HCT116 (cell line): ENCODE results near the gene LELP1.

Experiments used
- CBX3 ChIP-seq: IDR thresholded peaks from 2 replicates; pipeline ENCODE4 v1.6.1; 2012; ENCODE audit warnings: low read depth
- EGR1 ChIP-seq: IDR thresholded peaks from 2 replicates; pipeline ENCODE4 v1.6.1; 2012; ENCODE audit warnings: low read depth
- ELF1 ChIP-seq: IDR thresholded peaks from 2 replicates; pipeline ENCODE4 v1.6.1; 2012; ENCODE audit warnings: low read depth, borderline replicate concordance
- EZH2 ChIP-seq: fragments of 200-600 bp; sonication (generic); IDR thresholded peaks from 2 replicates; pipeline ENCODE4 v1.6.1; 2017; ENCODE audit warnings: antibody characterized with exemption, mixed run types
- EZH2phosphoT487 ChIP-seq: fragments of 200-600 bp; IDR thresholded peaks from 2 replicates; pipeline ENCODE4 v1.6.1; 2018; ENCODE audit warnings: antibody characterized with exemption, borderline replicate concordance
- POLR2A ChIP-seq: IDR thresholded peaks from 2 replicates; pipeline ENCODE4 v1.7.0; 2011; ENCODE audit warnings: borderline replicate concordance; ENCODE audit not compliant: insufficient read depth, insufficient read length; ENCODE audit errors: extremely low read depth
- RAD21 ChIP-seq: IDR thresholded peaks from 2 replicates; pipeline ENCODE4 v1.6.1; 2012; ENCODE audit warnings: low read depth, mild to moderate bottlenecking
- SP1 ChIP-seq: IDR thresholded peaks from 2 replicates; pipeline ENCODE4 v1.6.1; 2012; ENCODE audit warnings: low read depth
- TCF7L2 ChIP-seq: IDR thresholded peaks from 2 replicates; pipeline ENCODE4 v1.7.0; 2011; ENCODE audit warnings: borderline replicate concordance, inconsistent platforms; ENCODE audit not compliant: insufficient read depth, insufficient read length; ENCODE audit errors: extremely low read depth
- YY1 ChIP-seq: IDR thresholded peaks from 2 replicates; pipeline ENCODE4 v1.6.1; 2011; ENCODE audit warnings: low read length, low read depth, moderate library complexity, mild to moderate bottlenecking; ENCODE audit not compliant: insufficient replicate concordance; ENCODE audit errors: extremely low read depth
- TF ChIP-seq, protein P1 (sequence below), 3 experiments: fragments of 200-600 bp in 1 of 3; sonication (generic) in 1 of 3; IDR thresholded peaks in 2 of 3; conservative IDR thresholded peaks in 1 of 3; 2 replicates each; pipeline ENCODE4 v1.5.1; 2012 to 2017; ENCODE audit warnings: low read depth in 2 of 3, low read length in 2 of 3, antibody characterized with exemption in 1 of 3, borderline replicate concordance in 1 of 3, control low read depth in 1 of 3, mild to moderate bottlenecking in 1 of 3, mixed read lengths in 1 of 3, mixed run types in 1 of 3, moderate library complexity in 1 of 3; ENCODE audit not compliant: insufficient read depth in 1 of 3
- TF ChIP-seq, protein P2 (sequence below): IDR thresholded peaks from 2 replicates; pipeline ENCODE4 v1.6.1; 2012; ENCODE audit warnings: low read depth
- TF ChIP-seq, protein P3 (sequence below): IDR thresholded peaks from 2 replicates; pipeline ENCODE4 v1.6.1; 2012

DNA sequence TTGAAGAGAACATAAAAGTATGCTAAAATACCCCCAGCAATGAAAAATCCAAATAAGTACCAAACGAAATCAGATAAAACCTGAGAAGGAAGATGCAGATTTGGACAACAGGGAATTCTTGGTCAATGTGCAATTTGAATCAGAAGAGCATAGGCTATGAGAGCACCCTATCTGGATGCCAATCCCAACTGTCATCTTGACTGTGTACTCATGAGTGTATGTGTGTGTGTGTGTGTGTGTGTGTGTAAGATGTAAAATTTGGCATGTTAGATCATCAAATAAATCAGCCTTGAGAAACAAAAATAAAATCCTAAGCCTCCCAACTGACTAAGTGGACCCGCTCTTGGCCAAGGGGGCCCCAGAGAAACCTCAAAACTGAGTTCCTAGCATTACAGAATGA is 34.5 kb upstream of the LELP1 start:
- TF ChIP-seq, protein P1, sequence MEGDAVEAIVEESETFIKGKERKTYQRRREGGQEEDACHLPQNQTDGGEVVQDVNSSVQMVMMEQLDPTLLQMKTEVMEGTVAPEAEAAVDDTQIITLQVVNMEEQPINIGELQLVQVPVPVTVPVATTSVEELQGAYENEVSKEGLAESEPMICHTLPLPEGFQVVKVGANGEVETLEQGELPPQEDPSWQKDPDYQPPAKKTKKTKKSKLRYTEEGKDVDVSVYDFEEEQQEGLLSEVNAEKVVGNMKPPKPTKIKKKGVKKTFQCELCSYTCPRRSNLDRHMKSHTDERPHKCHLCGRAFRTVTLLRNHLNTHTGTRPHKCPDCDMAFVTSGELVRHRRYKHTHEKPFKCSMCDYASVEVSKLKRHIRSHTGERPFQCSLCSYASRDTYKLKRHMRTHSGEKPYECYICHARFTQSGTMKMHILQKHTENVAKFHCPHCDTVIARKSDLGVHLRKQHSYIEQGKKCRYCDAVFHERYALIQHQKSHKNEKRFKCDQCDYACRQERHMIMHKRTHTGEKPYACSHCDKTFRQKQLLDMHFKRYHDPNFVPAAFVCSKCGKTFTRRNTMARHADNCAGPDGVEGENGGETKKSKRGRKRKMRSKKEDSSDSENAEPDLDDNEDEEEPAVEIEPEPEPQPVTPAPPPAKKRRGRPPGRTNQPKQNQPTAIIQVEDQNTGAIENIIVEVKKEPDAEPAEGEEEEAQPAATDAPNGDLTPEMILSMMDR (IDR thresholded peaks at IDR 0.05 in 2 of 3, conservative IDR thresholded peaks at IDR 0.05 in 1 of 3; ENCODE audit: borderline replicate concordance in 1 of 3, insufficient read depth in 1 of 3, low read depth in 2 of 3, low read length in 2 of 3): no peak
- TF ChIP-seq TCF7L2: no peak
- no peak for TF ChIP-seq SP1
- TF ChIP-seq CBX3: no peak
- TF ChIP-seq, protein P2, sequence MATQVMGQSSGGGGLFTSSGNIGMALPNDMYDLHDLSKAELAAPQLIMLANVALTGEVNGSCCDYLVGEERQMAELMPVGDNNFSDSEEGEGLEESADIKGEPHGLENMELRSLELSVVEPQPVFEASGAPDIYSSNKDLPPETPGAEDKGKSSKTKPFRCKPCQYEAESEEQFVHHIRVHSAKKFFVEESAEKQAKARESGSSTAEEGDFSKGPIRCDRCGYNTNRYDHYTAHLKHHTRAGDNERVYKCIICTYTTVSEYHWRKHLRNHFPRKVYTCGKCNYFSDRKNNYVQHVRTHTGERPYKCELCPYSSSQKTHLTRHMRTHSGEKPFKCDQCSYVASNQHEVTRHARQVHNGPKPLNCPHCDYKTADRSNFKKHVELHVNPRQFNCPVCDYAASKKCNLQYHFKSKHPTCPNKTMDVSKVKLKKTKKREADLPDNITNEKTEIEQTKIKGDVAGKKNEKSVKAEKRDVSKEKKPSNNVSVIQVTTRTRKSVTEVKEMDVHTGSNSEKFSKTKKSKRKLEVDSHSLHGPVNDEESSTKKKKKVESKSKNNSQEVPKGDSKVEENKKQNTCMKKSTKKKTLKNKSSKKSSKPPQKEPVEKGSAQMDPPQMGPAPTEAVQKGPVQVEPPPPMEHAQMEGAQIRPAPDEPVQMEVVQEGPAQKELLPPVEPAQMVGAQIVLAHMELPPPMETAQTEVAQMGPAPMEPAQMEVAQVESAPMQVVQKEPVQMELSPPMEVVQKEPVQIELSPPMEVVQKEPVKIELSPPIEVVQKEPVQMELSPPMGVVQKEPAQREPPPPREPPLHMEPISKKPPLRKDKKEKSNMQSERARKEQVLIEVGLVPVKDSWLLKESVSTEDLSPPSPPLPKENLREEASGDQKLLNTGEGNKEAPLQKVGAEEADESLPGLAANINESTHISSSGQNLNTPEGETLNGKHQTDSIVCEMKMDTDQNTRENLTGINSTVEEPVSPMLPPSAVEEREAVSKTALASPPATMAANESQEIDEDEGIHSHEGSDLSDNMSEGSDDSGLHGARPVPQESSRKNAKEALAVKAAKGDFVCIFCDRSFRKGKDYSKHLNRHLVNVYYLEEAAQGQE: no peak
- no peak for TF ChIP-seq EZH2
- no peak for TF ChIP-seq RAD21
- TF ChIP-seq EZH2phosphoT487: no peak
- no peak for TF ChIP-seq POLR2A
- TF ChIP-seq, protein P3, sequence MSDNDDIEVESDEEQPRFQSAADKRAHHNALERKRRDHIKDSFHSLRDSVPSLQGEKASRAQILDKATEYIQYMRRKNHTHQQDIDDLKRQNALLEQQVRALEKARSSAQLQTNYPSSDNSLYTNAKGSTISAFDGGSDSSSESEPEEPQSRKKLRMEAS: no peak
- TF ChIP-seq ELF1: no peak
- no peak for TF ChIP-seq EGR1
- TF ChIP-seq YY1: no peak
